ENCODE data around the gene BRSK2. TPM values are rescaled to one million over a fixed set of nuclear protein-coding genes. Genes with fewer than 3 reads are reported as not detected.

BRSK2 gene
- total and polyA plus RNA-seq, 9 of the 15 experiments (the other 6 are each of a cell fraction or from before 2014, with no cell fraction given), result 0.06 to 0.52 (median 0.18) TPM; not detected in 5

GRCh38 chr11:1444321-1444720 lies 54.6 kb downstream of the BRSK2 start:
- WGBS (ENCODE audit: insufficient coverage, low coverage, missing lambda C conversion rate), result 0% methylated on average over 3 of the region's 11 CpGs

GRCh38 chr11:1444823-1445422 lies 55.2 kb downstream of the BRSK2 start:
- POLR2A ChIA-PET, result interaction anchor here (0.6 kb wide), 1 partner anchor 8 kb away, joined by 3 read pairs; no protein-coding TSS in a partner anchor
- no peak for ATAC-seq
- in situ Hi-C loops (cut with MboI), result no loop called here
- Histone ChIP-seq H3K79me2 (ENCODE audit: control insufficient read depth, insufficient read depth, low read length) (no peaks in the 10 kb centered on the region), H3K36me3 (ENCODE audit: control insufficient read depth, insufficient read depth, low read length) (no peaks in the 10 kb centered on the region), H3K27me3 (ENCODE audit: control insufficient read depth in 2 of 2, insufficient read depth in 2 of 2, low read length in 2 of 2) (peaks cover 0 to 47% of the 10 kb centered on the region in 2 experiments; a peak in 3 of 5 replicates), H2AFZ (ENCODE audit: low read depth, low read length) (no peak overlapping the region), H3K9me1 (ENCODE audit: control insufficient read depth, insufficient read depth, low read length) (no peaks in the 10 kb centered on the region), H3K9ac (ENCODE audit: insufficient read depth in 1 of 2, low read depth in 2 of 2, low read length in 2 of 2) (no peak overlapping the region), H3K4me2 (ENCODE audit: insufficient read depth, low read length) (no peak overlapping the region), H3K27ac (ENCODE audit: extremely low read depth, low read depth, low read length) (no peak overlapping the region), H3K4me3 (no peak overlapping the region), H4K20me1 (replicated peaks; ENCODE audit: control insufficient read depth, insufficient read depth, low read length) (0 out of 2 replicates have a peak, but pooled peaks cover 9% of the 10 kb centered on the region), H3K9me3 (replicated peaks; ENCODE audit: control insufficient read depth, insufficient read depth, low read depth, low read length) (no peaks in the 10 kb centered on the region), H3K4me1 (replicated peaks in 1 of 2; ENCODE audit: control insufficient read depth in 2 of 2, insufficient read depth in 2 of 2, low read length in 2 of 2) (peaks cover 0 to 56% of the 10 kb centered on the region in 2 experiments; a peak in 2 of 5 replicates)
- no peak for TF ChIP-seq ZNF830 (CRISPR knock-in tag; IDR thresholded peaks at IDR 0.05)
- TF ChIP-seq ZNF263 (CRISPR knock-in tag; IDR thresholded peaks at IDR 0.05; ENCODE audit: borderline replicate concordance), result peak; percentile 8
- intact Hi-C loops (cut with micrococcal nuclease), result no loop called here
- DNase-seq (ENCODE audit: extremely low read depth in 1 of 4, low spot score in 3 of 4), result peak in 1 of 4 experiments; percentile 14
- BruUV-seq (replicated peaks), result no TSS peak
- CTCF ChIA-PET (ENCODE audit: low intra/inter-chr PET ratio), result no interaction called here
- 28% methylated on average over 21 of the region's 32 CpGs for WGBS (ENCODE audit: insufficient coverage, low coverage, missing lambda C conversion rate)
- no peak for FAIRE-seq

More at GRCh38 chr11:1444321-1444720, 54.6 kb downstream of the BRSK2 start:
- Histone ChIP-seq H3K9me3 (replicated peaks; ENCODE audit: control insufficient read depth, insufficient read depth, low read depth, low read length) (no peaks in the 10 kb centered on the region), H3K9ac (ENCODE audit: insufficient read depth in 1 of 2, low read depth in 2 of 2, low read length in 2 of 2) (no peak overlapping the region), H3K27me3 (ENCODE audit: control insufficient read depth in 2 of 2, insufficient read depth in 2 of 2, low read length in 2 of 2) (peaks cover 0 to 43% of the 10 kb centered on the region in 2 experiments; a peak in 2 of 5 replicates), H4K20me1 (replicated peaks; ENCODE audit: control insufficient read depth, insufficient read depth, low read length) (0 out of 2 replicates have a peak, but pooled peaks cover 9% of the 10 kb centered on the region), H3K36me3 (ENCODE audit: control insufficient read depth, insufficient read depth, low read length) (no peaks in the 10 kb centered on the region), H3K9me1 (ENCODE audit: control insufficient read depth, insufficient read depth, low read length) (no peaks in the 10 kb centered on the region), H3K79me2 (ENCODE audit: control insufficient read depth, insufficient read depth, low read length) (no peaks in the 10 kb centered on the region), H3K4me1 (replicated peaks in 1 of 2; ENCODE audit: control insufficient read depth in 2 of 2, insufficient read depth in 2 of 2, low read length in 2 of 2) (peaks cover 0 to 57% of the 10 kb centered on the region in 2 experiments; a peak in 2 of 5 replicates), H3K4me3 (no peak overlapping the region), H2AFZ (ENCODE audit: low read depth, low read length) (no peak overlapping the region), H3K4me2 (ENCODE audit: insufficient read depth, low read length) (no peak overlapping the region), H3K27ac (ENCODE audit: extremely low read depth, low read depth, low read length) (no peak overlapping the region)
- ATAC-seq (no peak), FAIRE-seq (no peak), DNase-seq (ENCODE audit: extremely low read depth in 1 of 4, low spot score in 3 of 4) (no peak)
- ChIA-PET CTCF (ENCODE audit: low intra/inter-chr PET ratio) (no interaction called here), POLR2A (interaction anchor here (0.6 kb wide), 1 partner anchor 9 kb away, joined by 3 read pairs; no protein-coding TSS in a partner anchor)
- TF ChIP-seq COPS2 (conservative IDR thresholded peaks at IDR 0.05), result no peak
- intact Hi-C loops (cut with micrococcal nuclease), result no loop called here
- in situ Hi-C loops (cut with MboI), result no loop called here
- no TSS peak for BruUV-seq (replicated peaks)

Data from K562 (cell line).